Measurements from ENCODE around the gene FGGY. TPM values are rescaled to one million over a fixed set of nuclear protein-coding genes. Genes with fewer than 3 reads are reported as not detected.

FGGY gene
- total RNA-seq, 4 donors from 2014 or later = 23.3 to 26.4 (median 25.3) TPM

DNA sequence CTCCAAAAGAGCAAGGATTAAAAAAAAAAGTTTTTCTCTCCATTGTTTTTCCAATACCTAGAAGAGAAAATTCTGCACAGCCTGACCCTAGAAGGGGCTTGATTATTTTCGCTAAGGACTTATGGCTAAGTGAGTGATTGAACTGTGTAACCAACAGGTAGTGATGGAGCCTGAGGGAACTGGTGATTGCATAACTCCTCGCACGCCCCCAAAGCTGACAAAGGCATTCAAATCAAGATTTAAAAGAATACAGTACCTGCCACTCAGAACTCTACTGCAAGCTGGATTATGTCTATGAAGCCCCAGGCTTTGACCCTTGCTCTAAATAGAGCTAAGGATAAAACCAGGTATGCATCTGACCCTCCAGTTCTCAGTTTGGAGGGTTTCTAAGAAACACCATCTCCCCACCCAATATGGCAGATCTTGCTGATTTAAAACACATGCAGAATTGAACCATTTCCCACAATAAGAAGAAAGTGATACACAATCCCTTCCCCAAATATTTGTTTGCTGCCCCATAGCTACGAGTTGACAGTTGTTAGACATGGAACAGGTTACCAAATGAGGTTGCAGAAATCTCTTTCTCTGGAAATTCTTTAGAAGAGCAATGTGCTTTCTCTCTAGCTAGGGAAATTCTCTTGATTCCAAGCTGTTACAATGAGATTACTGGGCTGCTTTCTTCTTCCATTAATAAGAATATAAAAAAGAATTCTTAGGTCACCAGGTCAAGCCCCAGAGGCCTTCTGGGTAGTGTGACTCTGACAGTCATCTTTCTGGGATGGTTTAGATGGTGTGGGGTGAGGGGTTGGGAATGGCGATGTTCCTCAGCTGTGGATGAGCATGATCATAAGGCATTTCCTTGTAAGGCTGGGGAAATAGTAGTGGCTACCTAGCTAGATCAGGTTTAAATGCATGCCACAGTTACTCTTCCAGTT lies 35.1 kb downstream of the FGGY start:
- H3K36me3 ChIP-seq = no peaks in the 10 kb centered on the region
- H3K4me3 ChIP-seq = no peak overlapping the region
- 89% methylated on average over 5 of the region's 5 CpGs for WGBS
- intact Hi-C loops (cut with DNase I) = no loop called here
- H3K27ac ChIP-seq (replicated peaks in 1 of 4) = no peak overlapping the region
- no peak for DNase-seq (ENCODE audit: extremely low spot score)
- H3K9me3 ChIP-seq = no peaks in the 10 kb centered on the region
- no peaks in the 10 kb centered on the region for H3K4me1 ChIP-seq
- H3K27me3 ChIP-seq = no peaks in the 10 kb centered on the region
- TF ChIP-seq EP300 (IDR thresholded peaks at IDR 0.05) (no peak), POLR2A (IDR thresholded peaks at IDR 0.05; ENCODE audit: low read depth) (no peak), POLR2AphosphoS5 (IDR thresholded peaks at IDR 0.05) (no peak), CTCF (IDR thresholded peaks at IDR 0.05) (no peak)

DNA sequence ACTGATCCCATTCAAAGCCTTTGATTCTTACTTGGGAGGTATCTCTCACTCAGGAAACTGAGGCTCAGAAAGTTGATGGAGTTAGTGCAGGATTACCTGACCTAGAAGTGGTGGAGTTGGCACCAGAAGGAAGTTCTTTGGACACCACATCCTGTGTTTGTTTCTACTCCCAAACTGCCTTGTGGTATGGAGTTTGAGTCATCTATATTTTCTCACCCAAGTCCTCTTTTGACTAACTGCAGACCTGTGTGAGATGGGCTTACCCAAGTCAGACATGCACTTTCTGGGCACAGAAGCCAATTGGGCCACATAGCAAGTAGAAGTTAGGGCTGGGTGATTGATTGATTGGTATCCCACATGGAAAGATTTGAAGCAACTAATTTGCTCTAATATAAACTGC lies 36.1 kb downstream of the FGGY start:
- H3K36me3 ChIP-seq = no peaks in the 10 kb centered on the region
- intact Hi-C loops (cut with DNase I) = no loop called here
- H3K4me1 ChIP-seq = no peaks in the 10 kb centered on the region
- TF ChIP-seq CTCF (IDR thresholded peaks at IDR 0.05) (no peak), EP300 (IDR thresholded peaks at IDR 0.05) (no peak), POLR2A (IDR thresholded peaks at IDR 0.05; ENCODE audit: low read depth) (no peak), POLR2AphosphoS5 (IDR thresholded peaks at IDR 0.05) (no peak)
- no peak overlapping the region for H3K4me3 ChIP-seq
- no peaks in the 10 kb centered on the region for H3K9me3 ChIP-seq
- no peak overlapping the region for H3K27ac ChIP-seq (replicated peaks in 1 of 4)
- H3K27me3 ChIP-seq = no peaks in the 10 kb centered on the region
- peak; percentile 83 for DNase-seq (ENCODE audit: extremely low spot score)

DNA sequence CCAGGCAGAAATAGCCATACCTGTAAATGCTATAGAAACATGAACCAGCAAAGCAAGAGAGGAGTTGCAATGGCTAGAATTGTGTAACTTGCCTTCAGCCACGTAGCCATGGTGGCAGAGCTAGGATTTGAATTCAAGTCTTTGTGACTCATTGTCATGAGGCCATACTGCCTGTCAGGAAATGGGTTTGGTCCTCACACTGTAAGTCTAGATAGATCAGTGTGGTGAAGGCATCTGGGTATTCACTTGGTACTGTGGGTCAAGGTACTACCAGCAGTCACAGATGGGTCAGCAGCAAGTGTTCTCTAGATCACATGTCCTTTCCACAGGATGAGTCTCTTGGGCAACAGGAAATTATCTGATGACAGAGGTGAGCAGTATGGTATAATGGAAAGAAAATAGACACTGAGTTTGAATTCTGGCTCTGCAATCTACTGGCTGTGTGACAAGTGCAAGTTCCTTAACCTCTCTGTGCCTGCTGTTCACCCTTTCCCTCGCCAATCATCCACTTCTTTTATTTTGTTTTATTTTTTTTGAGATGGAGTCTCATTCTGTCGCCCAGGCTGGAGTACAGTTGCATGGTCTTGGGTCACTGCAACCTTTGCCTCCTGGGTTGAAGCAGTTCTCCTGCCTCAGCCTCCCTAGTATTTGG lies 36.9 kb downstream of the FGGY start:
- Histone ChIP-seq H3K4me3 (no peak overlapping the region), H3K36me3 (no peaks in the 10 kb centered on the region), H3K27ac (replicated peaks in 1 of 4) (no peak overlapping the region), H3K4me1 (no peaks in the 10 kb centered on the region), H3K9me3 (no peaks in the 10 kb centered on the region), H3K27me3 (no peaks in the 10 kb centered on the region)
- DNase-seq (ENCODE audit: extremely low spot score) = peak; percentile 19
- no peak for TF ChIP-seq CTCF (IDR thresholded peaks at IDR 0.05)
- TF ChIP-seq EP300 (IDR thresholded peaks at IDR 0.05) = no peak
- TF ChIP-seq POLR2A (IDR thresholded peaks at IDR 0.05; ENCODE audit: low read depth) = no peak
- no peak for TF ChIP-seq POLR2AphosphoS5 (IDR thresholded peaks at IDR 0.05)
- intact Hi-C loops (cut with DNase I) = no loop called here
- WGBS = 95% methylated on average over 3 of the region's 3 CpGs

GRCh38 chr1:59340411-59341307 lies 43.8 kb downstream of the FGGY start:
- WGBS = 93% methylated on average over 5 of the region's 5 CpGs
- no peak overlapping the region for H3K27ac ChIP-seq (replicated peaks in 1 of 4)
- TF ChIP-seq EP300 (IDR thresholded peaks at IDR 0.05) (no peak), POLR2AphosphoS5 (IDR thresholded peaks at IDR 0.05) (no peak), CTCF (IDR thresholded peaks at IDR 0.05) (no peak), POLR2A (IDR thresholded peaks at IDR 0.05; ENCODE audit: low read depth) (no peak)
- no peak for DNase-seq (ENCODE audit: extremely low spot score)
- no peaks in the 10 kb centered on the region for H3K36me3 ChIP-seq
- intact Hi-C loops (cut with DNase I) = no loop called here
- no peak overlapping the region for H3K4me3 ChIP-seq
- no peaks in the 10 kb centered on the region for H3K27me3 ChIP-seq
- no peaks in the 10 kb centered on the region for H3K9me3 ChIP-seq
- H3K4me1 ChIP-seq = no peaks in the 10 kb centered on the region

Measured in esophagus muscularis mucosa (tissue), 4 donors.